Neuronal stem cell (in vitro differentiated cells): ENCODE measurements around the gene TUBE1.
A peak's percentile ranks its signal among the peaks of the same experiment; 100 is the strongest.

Experiments
- DNase-seq: peaks from one replicate; pipeline ENCODE4 v3.0.0-alpha.2; 2013; ENCODE audit warnings: low spot score
- H2AFZ ChIP-seq: one replicate; pipeline ENCODE4 v1.6.1; 2013; ENCODE audit warnings: mild to moderate bottlenecking, low read length, inconsistent platforms
- H2AK5ac ChIP-seq: 2 replicates; pipeline ENCODE4 v1.6.1; 2013; ENCODE audit warnings: low read depth, mild to moderate bottlenecking, inconsistent platforms, low read length, moderate library complexity, mixed read lengths
- H2BK120ac ChIP-seq: 2 replicates; pipeline ENCODE4 v1.6.1; 2013; ENCODE audit warnings: low read depth, mild to moderate bottlenecking, inconsistent platforms, low read length, moderate library complexity, mixed read lengths
- H2BK12ac ChIP-seq: one replicate; pipeline ENCODE4 v1.6.1; 2013; ENCODE audit warnings: low read length, inconsistent platforms
- H2BK15ac ChIP-seq: 2 replicates; pipeline ENCODE4 v1.6.1; 2013; ENCODE audit warnings: mild to moderate bottlenecking, low read length, inconsistent platforms, mixed read lengths
- H2BK5ac ChIP-seq: one replicate; pipeline ENCODE4 v1.6.1; 2013; ENCODE audit warnings: inconsistent platforms, mild to moderate bottlenecking, low read length, moderate library complexity
- H3K14ac ChIP-seq: one replicate; pipeline ENCODE4 v1.6.1; 2013; ENCODE audit warnings: low read length, inconsistent platforms
- H3K18ac ChIP-seq: 2 replicates; pipeline ENCODE4 v1.6.1; 2013; ENCODE audit warnings: low read length, inconsistent platforms
- H3K23ac ChIP-seq: 2 replicates; pipeline ENCODE4 v1.6.1; 2013; ENCODE audit warnings: low read depth, mild to moderate bottlenecking, mixed read lengths, low read length, inconsistent platforms; ENCODE audit not compliant: poor library complexity
- H3K27ac ChIP-seq: replicated peaks from 3 replicates; pipeline ENCODE4 v1.5.1; 2013; ENCODE audit warnings: low read length, inconsistent platforms
- H3K27me3 ChIP-seq, 3 experiments: 2 replicates each; pipeline ENCODE4 v1.6.1; 2013; ENCODE audit warnings: low read length in 3 of 3, mild to moderate bottlenecking in 2 of 3, inconsistent platforms in 1 of 3, low read depth in 1 of 3, mixed read lengths in 1 of 3, moderate library complexity in 1 of 3; ENCODE audit not compliant: control insufficient read depth in 3 of 3, insufficient read depth in 3 of 3
- H3K36me3 ChIP-seq, 2 donors: replicated peaks in 1 of 2; 2 replicates each; pipeline ENCODE4 v1.6.1; 2013; ENCODE audit warnings: low read length in 2 of 2; ENCODE audit not compliant: control insufficient read depth in 2 of 2, insufficient read depth in 2 of 2
- H3K4ac ChIP-seq: 2 replicates; pipeline ENCODE4 v1.6.1; 2013; ENCODE audit warnings: inconsistent platforms, mild to moderate bottlenecking, low read length, moderate library complexity
- H3K4me1 ChIP-seq, 2 donors: 1 replicate in 1 of 2; 2 replicates in 1 of 2; pipeline ENCODE4 v1.6.1; 2013; ENCODE audit warnings: low read length in 2 of 2, low read depth in 1 of 2; ENCODE audit not compliant: control insufficient read depth in 2 of 2, insufficient read depth in 1 of 2
- H3K4me2 ChIP-seq: one replicate; pipeline ENCODE4 v1.6.1; 2013; ENCODE audit warnings: mild to moderate bottlenecking, low read length, inconsistent platforms; ENCODE audit not compliant: insufficient read depth, poor library complexity, severe bottlenecking
- H3K4me3 ChIP-seq, 2 donors: 2 replicates each; pipeline ENCODE4 v1.5.1; 2013; ENCODE audit warnings: low read length in 2 of 2, mild to moderate bottlenecking in 2 of 2, inconsistent platforms in 1 of 2, moderate library complexity in 1 of 2
- H3K79me1 ChIP-seq: one replicate; pipeline ENCODE4 v1.6.1; 2013; ENCODE audit warnings: low read depth, mild to moderate bottlenecking, inconsistent platforms, low read length, moderate library complexity
- H3K9ac ChIP-seq: one replicate; pipeline ENCODE4 v1.6.1; 2013; ENCODE audit warnings: mild to moderate bottlenecking, low read depth, low read length, inconsistent platforms; ENCODE audit not compliant: poor library complexity
- H3K9me3 ChIP-seq, 2 donors: replicated peaks in 1 of 2; 2 replicates each; pipeline versions ENCODE3 to v1.6.1; 2013; ENCODE audit warnings: low read length in 2 of 2, mild to moderate bottlenecking in 2 of 2, inconsistent platforms in 1 of 2, low read depth in 1 of 2, mixed read lengths in 1 of 2, moderate library complexity in 1 of 2; ENCODE audit not compliant: control insufficient read depth in 2 of 2, insufficient read depth in 1 of 2
- H4K8ac ChIP-seq: one replicate; pipeline ENCODE4 v1.6.1; 2013; ENCODE audit warnings: low read depth, mild to moderate bottlenecking, inconsistent platforms, low read length, moderate library complexity
- H4K91ac ChIP-seq: one replicate; pipeline ENCODE4 v1.6.1; 2013; ENCODE audit warnings: low read length, low read depth, mild to moderate bottlenecking, inconsistent platforms; ENCODE audit not compliant: poor library complexity
- WGBS, 2 donors: extraction: QIAGEN DNeasy Blood & Tissue Kit; methylation state at CpG; one replicate each; pipeline ENCODE4 v1.1.7; 2013; ENCODE audit warnings: missing lambda C conversion rate in 2 of 2, mixed read lengths in 1 of 2; ENCODE audit not compliant: insufficient read length in 2 of 2, insufficient replicate concordance in 1 of 2; ENCODE audit errors: extremely low coverage in 2 of 2; 5-methylcytosine and 5-hydroxymethylcytosine counted together

The TUBE1 gene

GRCh38 chr6:112061605-112062004 is 25.7 kb downstream of the TUBE1 start:
- H3K14ac ChIP-seq: no peak overlapping the region
- H3K27ac ChIP-seq: no peak overlapping the region
- no CpG with 5 or more reads among the region's 4 CpGs for WGBS, 2 donors
- no peaks in the 10 kb centered on the region for H3K4me1 ChIP-seq
- no peaks in the 10 kb centered on the region for H3K79me1 ChIP-seq
- no peak overlapping the region for H2BK12ac ChIP-seq
- no peak overlapping the region for H3K23ac ChIP-seq
- H3K27me3 ChIP-seq: peaks cover 0 to 12% (median 0%) of the 10 kb centered on the region in 3 experiments
- no peak overlapping the region for H4K91ac ChIP-seq
- H2AFZ ChIP-seq: no peak overlapping the region
- no peak overlapping the region for H3K4me2 ChIP-seq
- H3K9ac ChIP-seq: no peak overlapping the region
- no peak overlapping the region for H2AK5ac ChIP-seq
- no peaks in the 10 kb centered on the region for H3K9me3 ChIP-seq
- H3K4me3 ChIP-seq: no peak overlapping the region
- H2BK15ac ChIP-seq: no peak overlapping the region
- no peak overlapping the region for H4K8ac ChIP-seq
- no peak overlapping the region for H3K4ac ChIP-seq
- no peak for DNase-seq
- no peaks in the 10 kb centered on the region for H3K36me3 ChIP-seq
- H3K18ac ChIP-seq: no peak overlapping the region
- H2BK120ac ChIP-seq: no peak overlapping the region
- H2BK5ac ChIP-seq: no peak overlapping the region

- Histone ChIP-seq H3K4ac (no peak overlapping the region), H3K4me3 (no peak overlapping the region), H4K91ac (no peak overlapping the region), H2BK120ac (no peak overlapping the region), H3K9ac (no peak overlapping the region), H3K36me3 (no peaks in the 10 kb centered on the region), H3K4me1 (no peaks in the 10 kb centered on the region), H3K23ac (no peak overlapping the region), H2AFZ (no peak overlapping the region), H2BK5ac (no peak overlapping the region), H3K4me2 (no peak overlapping the region), H4K8ac (no peak overlapping the region), H3K18ac (no peak overlapping the region), H2BK12ac (no peak overlapping the region), H3K79me1 (no peaks in the 10 kb centered on the region), H2BK15ac (no peak overlapping the region), H3K27ac (no peak overlapping the region), H3K14ac (no peak overlapping the region), H3K9me3 (no peaks in the 10 kb centered on the region), H3K27me3 (peaks cover 0 to 15% (median 0%) of the 10 kb centered on the region in 3 experiments), H2AK5ac (no peak overlapping the region)
- no CpG with 5 or more reads among the region's 4 CpGs for WGBS, 2 donors
- DNase-seq: no peak
Measured at GRCh38 chr6:112058243-112059032, 28.8 kb downstream of the TUBE1 start.

- Histone ChIP-seq H2AFZ (peak overlapping the region; percentile 72), H2BK12ac (no peak overlapping the region), H3K4me3 (no peak overlapping the region), H3K36me3 (no peaks in the 10 kb centered on the region), H3K27me3 (peaks cover 0 to 12% (median 0%) of the 10 kb centered on the region in 3 experiments), H3K27ac (no peak overlapping the region), H2AK5ac (no peak overlapping the region), H2BK5ac (no peak overlapping the region), H3K9me3 (peaks cover 0 to 3% of the 10 kb centered on the region in 2 donors), H2BK120ac (no peak overlapping the region), H3K23ac (no peak overlapping the region), H3K4ac (no peak overlapping the region), H3K14ac (no peak overlapping the region), H4K91ac (no peak overlapping the region), H3K4me2 (no peak overlapping the region), H3K79me1 (no peaks in the 10 kb centered on the region), H3K9ac (no peak overlapping the region), H2BK15ac (no peak overlapping the region), H3K4me1 (no peaks in the 10 kb centered on the region), H4K8ac (no peak overlapping the region), H3K18ac (no peak overlapping the region)
- no CpG with 5 or more reads among the region's 10 CpGs for WGBS, 2 donors
- no peak for DNase-seq
Measured at GRCh38 chr6:112054555-112055190, 32.6 kb downstream of the TUBE1 start.

GRCh38 chr6:112054001-112054400 is 33.3 kb downstream of the TUBE1 start, which contains the start of gene CCN6:
CCN6 (plus strand) TSS chr6:112054104; CDS start chr6:112054358, 254 bp downstream.
- Histone ChIP-seq H3K4me2 (no peak within 1 kb of the TSS), H2BK5ac (peak within 1 kb of the TSS; percentile 83), H3K4ac (no peak within 1 kb of the TSS), H3K9ac (no peak within 1 kb of the TSS), H3K4me3 (no peak within 1 kb of the TSS), H3K4me1 (no peaks in the 10 kb centered on the region), H2BK120ac (no peak within 1 kb of the TSS), H3K14ac (no peak within 1 kb of the TSS), H4K8ac (no peak within 1 kb of the TSS), H2BK12ac (no peak within 1 kb of the TSS), H2BK15ac (peak within 1 kb of the TSS; percentile 41), H2AK5ac (peak within 1 kb of the TSS; percentile 31), H3K27ac (no peak within 1 kb of the TSS), H4K91ac (no peak within 1 kb of the TSS), H3K27me3 (peaks cover 0 to 12% (median 0%) of the 10 kb centered on the region in 3 experiments), H3K18ac (peak within 1 kb of the TSS; percentile 36), H3K23ac (peak within 1 kb of the TSS; percentile 40), H3K36me3 (no peaks in the 10 kb centered on the region), H3K79me1 (no peaks in the 10 kb centered on the region), H3K9me3 (peaks cover 0 to 3% of the 10 kb centered on the region in 2 donors), H2AFZ (peak within 1 kb of the TSS; percentile 72)
- no peak for DNase-seq
- no CpG with 5 or more reads among the region's 12 CpGs for WGBS, 2 donors
